CD14-positive monocyte (primary cell): ENCODE data around the gene THEM4. TPM values are rescaled to one million over a fixed set of nuclear protein-coding genes. Genes with fewer than 3 reads are reported as not detected.

ENCODE experiments used
- DNase-seq, 3 donors: peaks; one replicate each; pipeline ENCODE4 v3.0.0-alpha.2; 2011 to 2022
- H2AFZ ChIP-seq: 2 replicates; pipeline ENCODE4 v1.6.0; 2012; ENCODE audit warnings: mild to moderate bottlenecking, low read depth, low read length, inconsistent platforms; ENCODE audit not compliant: insufficient read depth, poor library complexity, severe bottlenecking
- H3K27ac ChIP-seq, 2 donors: 1 replicate in 1 of 2; 2 replicates in 1 of 2; pipeline ENCODE4 v1.5.1; 2012 to 2013; ENCODE audit warnings: low read length in 2 of 2, control low read depth in 1 of 2, inconsistent platforms in 1 of 2, low read depth in 1 of 2, mild to moderate bottlenecking in 1 of 2
- H3K27me3 ChIP-seq, 2 donors: one replicate each; pipeline versions ENCODE4 v1.6.0 to v1.6.1; 2011 to 2013; ENCODE audit warnings: low read length in 2 of 2; ENCODE audit not compliant: control insufficient read depth in 2 of 2, insufficient read depth in 2 of 2
- H3K36me3 ChIP-seq, 2 donors: replicated peaks in 1 of 2; 1 replicate in 1 of 2; 2 replicates in 1 of 2; pipeline versions ENCODE4 v1.5.1 to v1.6.1; 2012 to 2013; ENCODE audit warnings: low read length in 2 of 2, control low read depth in 1 of 2, inconsistent platforms in 1 of 2, mild to moderate bottlenecking in 1 of 2; ENCODE audit not compliant: insufficient read depth in 2 of 2, control insufficient read depth in 1 of 2
- H3K4me1 ChIP-seq, 2 donors: 1 replicate in 1 of 2; 2 replicates in 1 of 2; pipeline versions ENCODE4 v1.5.1 to v1.6.1; 2012 to 2013; ENCODE audit warnings: low read length in 2 of 2, control low read depth in 1 of 2, inconsistent platforms in 1 of 2, mild to moderate bottlenecking in 1 of 2, moderate library complexity in 1 of 2; ENCODE audit not compliant: insufficient read depth in 2 of 2, control insufficient read depth in 1 of 2
- H3K4me2 ChIP-seq: replicated peaks from 2 replicates; pipeline ENCODE3; 2012; ENCODE audit warnings: low read length, moderate library complexity, mild to moderate bottlenecking; ENCODE audit not compliant: poor library complexity, severe bottlenecking; ENCODE audit errors: extremely low read depth
- H3K4me3 ChIP-seq, 3 experiments: fragments of 200-600 bp in 1 of 3; sonication (generic) in 1 of 3; replicated peaks in 1 of 3; 1 replicate in 2 of 3; 2 replicates in 1 of 3; pipeline ENCODE4 v1.5.1; 2011 to 2013; ENCODE audit warnings: low read length in 3 of 3, mild to moderate bottlenecking in 3 of 3, control low read depth in 2 of 3, low read depth in 2 of 3, inconsistent platforms in 1 of 3, moderate library complexity in 1 of 3
- H3K79me2 ChIP-seq: 2 replicates; pipeline ENCODE4 v1.6.0; 2012; ENCODE audit warnings: mild to moderate bottlenecking, control low read depth, inconsistent platforms, low read length, moderate library complexity; ENCODE audit not compliant: insufficient read depth
- H3K9ac ChIP-seq: 2 replicates; pipeline ENCODE4 v1.6.0; 2017; ENCODE audit warnings: low read length, mild to moderate bottlenecking; ENCODE audit not compliant: insufficient read depth, poor library complexity, severe bottlenecking
- H3K9me3 ChIP-seq, 2 donors: replicated peaks in 1 of 2; 1 replicate in 1 of 2; 2 replicates in 1 of 2; pipeline versions ENCODE4 v1.5.1 to v1.6.1; 2012 to 2013; ENCODE audit warnings: low read length in 2 of 2, control low read depth in 1 of 2; ENCODE audit not compliant: control insufficient read depth in 1 of 2, insufficient read depth in 1 of 2
- H4K20me1 ChIP-seq: 2 replicates; pipeline ENCODE4 v1.6.0; 2012; ENCODE audit warnings: mild to moderate bottlenecking, low read length, control low read depth, moderate library complexity; ENCODE audit not compliant: insufficient read depth
- H3K27ac Mint-ChIP-seq, 7 donors: one replicate each; pipeline ENCODE4 v1.8.0; 2020; ENCODE audit warnings: mild to moderate bottlenecking in 7 of 7, mixed read lengths in 7 of 7, moderate library complexity in 6 of 7, inconsistent platforms in 2 of 7
- H3K27me3 Mint-ChIP-seq, 3 donors: one replicate each; pipeline ENCODE4 v1.8.0; 2021 to 2022; ENCODE audit warnings: low read depth in 3 of 3, mild to moderate bottlenecking in 3 of 3, mixed read lengths in 3 of 3, moderate library complexity in 3 of 3, inconsistent platforms in 1 of 3
- H3K36me3 Mint-ChIP-seq, 2 donors: one replicate each; pipeline ENCODE4 v1.8.0; 2020; ENCODE audit warnings: mixed read lengths in 2 of 2, inconsistent platforms in 1 of 2, mild to moderate bottlenecking in 1 of 2
- H3K4me1 Mint-ChIP-seq: one replicate; pipeline ENCODE4 v1.8.0; 2020; ENCODE audit warnings: mild to moderate bottlenecking, mixed read lengths
- H3K4me3 Mint-ChIP-seq, 2 donors: one replicate each; pipeline ENCODE4 v1.8.0; 2020; ENCODE audit warnings: mild to moderate bottlenecking in 2 of 2, mixed read lengths in 2 of 2, moderate library complexity in 1 of 2
- H3K9me3 Mint-ChIP-seq, 7 donors: one replicate each; pipeline ENCODE4 v1.8.0; 2020 to 2022; ENCODE audit warnings: mixed read lengths in 7 of 7, mild to moderate bottlenecking in 6 of 7, moderate library complexity in 6 of 7, inconsistent platforms in 2 of 7
- WGBS: methylation state at CpG from one replicate; pipeline ENCODE4 v1.1.5; 2013; ENCODE audit warnings: missing lambda C conversion rate; ENCODE audit not compliant: insufficient coverage; 5-methylcytosine and 5-hydroxymethylcytosine counted together
- intact Hi-C, 2 donors: fragments of 100-400 bp; cut with micrococcal nuclease; formaldehyde crosslinking; loops; one replicate each; pipeline versions ENCODE4 v1.15.0 to v1.15.1; 2023
- polyA plus RNA-seq, 3 donors: library from polyadenylated mRNA; depleted of rRNA in 1 of 3; unstranded in 2 of 3; stranded (reverse) in 1 of 3; fragments of 300-500 nt in 2 of 3; fragments of >200 nt in 1 of 3; fragmentation: Illumina TruSeq in 2 of 3; gene quantifications; 1 replicate in 2 of 3; 2 replicates in 1 of 3; pipeline ENCODE4 v1.2.3, GENCODE V29; 2012 to 2021
- TF ChIP-seq, protein P1 (sequence below): fragments of 200-600 bp; IDR thresholded peaks from one replicate; pipeline ENCODE4 v1.8.0; 2022; ENCODE audit warnings: antibody characterized with exemption, mild to moderate bottlenecking

Gene THEM4
- polyA plus RNA-seq, 3 donors: 3.7 to 6.0 (median 4.6) TPM

DNA sequence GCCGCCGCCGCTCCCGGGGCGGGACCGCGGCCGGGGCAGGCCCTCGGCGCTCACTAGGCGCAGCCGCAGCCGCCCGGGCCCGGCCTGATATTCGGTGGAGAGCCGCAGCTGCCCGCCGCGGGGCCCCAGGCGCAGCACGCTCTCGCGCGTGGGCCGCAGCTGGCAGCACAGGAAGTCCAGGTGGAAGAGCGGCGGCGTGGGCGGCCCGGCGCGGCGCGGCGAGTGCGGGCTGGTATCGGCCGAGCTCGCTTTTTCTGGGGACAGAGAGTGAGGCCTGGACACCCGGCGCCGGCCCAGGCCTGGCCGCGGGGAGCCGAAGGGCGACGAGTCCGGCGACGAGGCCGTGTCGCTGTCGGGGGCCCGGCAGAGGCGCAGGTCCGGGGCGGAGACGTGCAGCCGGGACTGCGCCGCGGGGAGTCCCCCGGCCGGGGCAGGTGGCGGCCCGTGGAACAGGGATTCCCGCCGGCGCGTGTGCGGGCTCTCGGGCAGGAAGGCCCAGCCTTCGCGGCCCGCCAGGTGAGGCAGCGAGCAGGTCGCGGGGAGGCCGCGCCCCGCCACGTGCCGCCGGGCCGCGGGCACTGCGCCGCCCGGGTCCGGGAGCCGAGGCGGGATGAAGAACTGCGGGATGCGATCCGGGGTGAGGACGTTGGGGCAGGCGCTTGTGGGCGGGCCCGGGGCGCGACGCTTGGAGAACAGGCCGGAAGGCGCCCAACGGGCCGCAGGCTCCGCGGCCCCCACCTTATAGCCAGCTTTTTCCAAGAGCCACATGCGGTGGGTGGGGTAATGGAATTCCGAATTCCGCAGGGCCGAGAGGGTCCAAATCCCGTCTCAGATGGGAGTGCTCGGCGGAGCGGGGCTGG is 70.9 kb downstream of the THEM4 start:
- H3K9me3 Mint-ChIP-seq: peaks cover 0 to 21% (median 14%) of the 10 kb centered on the region in 7 donors
- peak overlapping the region; percentile 60 to 91 for H3K4me3 Mint-ChIP-seq
- Histone ChIP-seq H3K9ac (peak overlapping the region; percentile 36), H3K4me3 (peak overlapping the region in 2 of 3 experiments; percentile 17 to 68), H3K4me2 (peak overlapping the region; percentile 76), H3K79me2 (no peaks in the 10 kb centered on the region), H3K27me3 (peaks cover 44 to 61% of the 10 kb centered on the region in 2 donors), H3K4me1 (peaks cover 45 to 68% of the 10 kb centered on the region in 2 donors), H4K20me1 (no peaks in the 10 kb centered on the region), H3K36me3 (no peaks in the 10 kb centered on the region), H2AFZ (peak overlapping the region; percentile 56), H3K27ac (no peak overlapping the region), H3K9me3 (peaks cover 0 to 22% of the 10 kb centered on the region in 2 donors)
- H3K36me3 Mint-ChIP-seq: peaks cover 6 to 13% of the 10 kb centered on the region in 2 donors
- H3K4me1 Mint-ChIP-seq: peaks cover 60% of the 10 kb centered on the region
- TF ChIP-seq, protein P1, sequence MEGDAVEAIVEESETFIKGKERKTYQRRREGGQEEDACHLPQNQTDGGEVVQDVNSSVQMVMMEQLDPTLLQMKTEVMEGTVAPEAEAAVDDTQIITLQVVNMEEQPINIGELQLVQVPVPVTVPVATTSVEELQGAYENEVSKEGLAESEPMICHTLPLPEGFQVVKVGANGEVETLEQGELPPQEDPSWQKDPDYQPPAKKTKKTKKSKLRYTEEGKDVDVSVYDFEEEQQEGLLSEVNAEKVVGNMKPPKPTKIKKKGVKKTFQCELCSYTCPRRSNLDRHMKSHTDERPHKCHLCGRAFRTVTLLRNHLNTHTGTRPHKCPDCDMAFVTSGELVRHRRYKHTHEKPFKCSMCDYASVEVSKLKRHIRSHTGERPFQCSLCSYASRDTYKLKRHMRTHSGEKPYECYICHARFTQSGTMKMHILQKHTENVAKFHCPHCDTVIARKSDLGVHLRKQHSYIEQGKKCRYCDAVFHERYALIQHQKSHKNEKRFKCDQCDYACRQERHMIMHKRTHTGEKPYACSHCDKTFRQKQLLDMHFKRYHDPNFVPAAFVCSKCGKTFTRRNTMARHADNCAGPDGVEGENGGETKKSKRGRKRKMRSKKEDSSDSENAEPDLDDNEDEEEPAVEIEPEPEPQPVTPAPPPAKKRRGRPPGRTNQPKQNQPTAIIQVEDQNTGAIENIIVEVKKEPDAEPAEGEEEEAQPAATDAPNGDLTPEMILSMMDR: no peak
- intact Hi-C loops: loop anchor here in 1 of 2 donors (5.0 kb wide), 1 partner anchor 301 kb away; no protein-coding TSS in a partner anchor
- H3K27ac Mint-ChIP-seq: no peak overlapping the region
- DNase-seq: peak in 2 of 3 donors; percentile 16 to 19
- peaks cover 48 to 75% (median 63%) of the 10 kb centered on the region in 3 donors for H3K27me3 Mint-ChIP-seq
- 2% methylated on average over 117 of the region's 117 CpGs for WGBS

DNA sequence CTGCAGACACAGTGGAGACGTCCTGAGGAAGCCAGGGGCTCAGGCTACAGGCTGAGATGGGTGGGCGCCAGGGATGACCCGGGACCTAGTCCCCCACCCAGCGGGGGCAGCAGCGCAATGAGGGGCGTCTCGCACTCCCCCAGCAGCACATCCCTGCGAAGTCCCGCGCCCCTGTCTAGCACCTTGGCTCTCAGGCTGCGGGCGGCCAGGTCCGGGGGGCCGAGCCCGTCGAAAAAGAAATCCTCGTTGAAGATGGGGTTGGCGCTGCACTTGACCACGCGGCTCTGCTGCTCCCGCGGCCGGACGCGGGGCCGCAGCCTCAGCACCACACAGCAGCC is 71.5 kb downstream of the THEM4 start:
- peak overlapping the region in 1 of 7 donors; percentile 20 for H3K27ac Mint-ChIP-seq
- H3K9ac ChIP-seq: peak overlapping the region; percentile 36
- no peak for DNase-seq
- no peaks in the 10 kb centered on the region for H3K79me2 ChIP-seq
- no peak overlapping the region for H3K27ac ChIP-seq
- peaks cover 0 to 21% (median 14%) of the 10 kb centered on the region in 7 donors for H3K9me3 Mint-ChIP-seq
- peak overlapping the region; percentile 76 for H3K4me2 ChIP-seq
- peaks cover 51 to 74% of the 10 kb centered on the region in 2 donors for H3K4me1 ChIP-seq
- H3K4me1 Mint-ChIP-seq: peaks cover 64% of the 10 kb centered on the region
- WGBS: 8% methylated on average over 24 of the region's 26 CpGs
- H3K27me3 ChIP-seq: peaks cover 44 to 57% of the 10 kb centered on the region in 2 donors
- H3K9me3 ChIP-seq: peaks cover 0 to 22% of the 10 kb centered on the region in 2 donors
- intact Hi-C loops: loop anchor here in 1 of 2 donors (5.0 kb wide), 1 partner anchor 301 kb away; no protein-coding TSS in a partner anchor
- H3K4me3 Mint-ChIP-seq: peak overlapping the region; percentile 66 to 88
- H2AFZ ChIP-seq: peak overlapping the region; percentile 56
- H4K20me1 ChIP-seq: no peaks in the 10 kb centered on the region
- peak overlapping the region in 1 of 3 experiments; percentile 68 for H3K4me3 ChIP-seq
- TF ChIP-seq, protein P1: no peak
- no peaks in the 10 kb centered on the region for H3K36me3 ChIP-seq
- peaks cover 48 to 71% (median 60%) of the 10 kb centered on the region in 3 donors for H3K27me3 Mint-ChIP-seq
- peaks cover 6 to 13% of the 10 kb centered on the region in 2 donors for H3K36me3 Mint-ChIP-seq
